Measurements from ENCODE around the gene GAL3ST1.
A peak's percentile ranks its signal among the peaks of the same experiment; 100 is the strongest.
"Not testable (repeated sequence)": the region's sequence is repeated elsewhere in the genome, so short reads cannot be mapped to it uniquely, and the experiment has no call there.

Gene GAL3ST1

DNA sequence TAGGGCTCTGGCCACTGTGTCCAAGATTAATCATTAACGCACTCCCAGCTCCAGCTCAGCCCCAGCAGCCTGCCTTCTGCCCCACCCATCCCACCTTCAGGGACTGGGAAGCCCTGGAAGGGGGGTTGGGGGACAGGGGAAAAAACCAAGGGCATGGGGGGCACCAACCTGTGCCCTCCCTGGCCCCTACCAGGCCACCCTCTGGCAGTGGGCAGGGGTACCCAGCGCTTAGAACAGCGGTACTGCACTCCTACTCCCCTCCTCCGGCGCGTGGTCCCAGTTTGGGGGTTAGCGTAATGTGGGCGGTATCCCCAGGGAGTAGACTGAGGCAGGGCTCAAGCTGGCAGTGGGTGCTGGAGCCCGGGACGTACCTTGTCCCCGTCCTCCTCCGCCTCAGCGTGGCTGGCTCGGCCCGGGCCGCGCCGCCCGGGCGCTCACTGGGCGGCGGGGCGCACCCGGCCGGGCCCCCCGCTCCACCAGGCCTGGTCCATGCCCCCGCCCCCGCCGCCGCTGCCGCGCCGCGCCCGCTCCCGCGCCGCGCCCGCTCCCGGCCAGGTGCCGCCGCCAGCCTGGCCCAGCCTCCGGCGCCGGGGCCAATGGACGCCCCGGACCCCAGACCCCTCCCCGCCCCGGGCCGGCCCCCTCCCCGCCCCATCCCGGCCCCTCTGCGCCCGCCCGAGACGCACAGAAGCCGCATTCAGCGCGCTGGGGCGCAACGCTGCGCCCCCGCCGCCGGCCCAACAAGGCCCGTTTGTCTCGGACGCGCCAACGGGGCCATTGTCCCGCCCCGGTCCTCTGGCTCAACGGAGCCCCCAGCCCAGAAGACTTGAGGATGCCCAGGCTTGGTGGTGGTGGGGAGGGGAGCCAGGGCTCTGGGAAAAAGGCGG is at the start of gene GAL3ST1:
Gene GAL3ST1, minus strand, starts transcription at position 571 of the 887 bp plus-strand sequence. CDS start 17,273 bp downstream, outside the sequence.
- no peak for DNase-seq (ENCODE audit: low read depth)

- DNase-seq (ENCODE audit: low read depth), result not testable (repeated sequence)
Observed at GRCh38 chr22:30619909-30620308, 45.4 kb upstream of the GAL3ST1 start.

DNA sequence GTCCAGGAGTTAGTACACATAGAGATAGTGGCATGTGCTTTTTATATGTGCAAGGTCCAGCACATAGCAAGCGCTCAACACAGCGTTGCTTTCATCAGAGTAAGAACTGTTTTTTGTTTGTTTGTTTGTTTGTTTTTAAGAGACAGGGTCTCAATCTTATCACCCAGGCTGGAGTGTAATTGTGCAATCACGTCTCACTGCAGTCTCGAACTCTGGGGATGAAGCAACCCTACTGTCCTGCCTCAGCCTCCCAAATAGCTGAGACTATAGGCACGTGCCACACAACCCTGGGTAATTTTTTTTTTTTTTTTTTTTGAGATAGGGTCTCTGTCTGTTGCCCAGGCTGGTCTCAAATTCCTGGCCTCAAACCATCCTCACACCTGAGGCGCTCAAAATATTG is 43.4 kb upstream of the GAL3ST1 start:
- DNase-seq (ENCODE audit: low read depth), result no peak

GRCh38 chr22:30615543-30615954 is 41.1 kb upstream of the GAL3ST1 start:
- DNase-seq (ENCODE audit: low read depth), result no peak

GRCh38 chr22:30614879-30615278 is 40.4 kb upstream of the GAL3ST1 start:
- no peak for DNase-seq (ENCODE audit: low read depth)

- no peak for DNase-seq (ENCODE audit: low read depth)
Observed at GRCh38 chr22:30614268-30614667, 39.8 kb upstream of the GAL3ST1 start.

- DNase-seq (ENCODE audit: low read depth), result no peak
Observed at GRCh38 chr22:30612789-30613188, 38.3 kb upstream of the GAL3ST1 start.

DNA sequence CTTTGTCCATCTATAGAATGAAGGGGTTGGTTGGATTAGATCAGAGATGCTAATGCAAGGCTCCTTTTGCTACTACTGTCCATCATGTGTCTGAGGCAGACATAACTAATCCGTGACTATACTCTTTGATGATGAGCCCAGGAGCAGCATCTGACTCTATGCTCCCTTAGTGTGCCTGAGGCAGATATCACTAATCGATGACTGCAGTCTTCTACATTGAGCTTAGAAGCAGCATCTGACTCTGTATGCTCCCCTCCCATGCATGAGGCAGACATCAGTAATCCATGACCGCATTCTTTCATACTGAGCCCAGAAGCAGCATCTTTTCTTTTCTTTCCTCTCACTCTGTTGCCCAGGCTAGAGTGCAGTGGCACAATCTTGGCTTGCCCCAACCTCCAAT is 36.7 kb upstream of the GAL3ST1 start:
- no peak for DNase-seq (ENCODE audit: low read depth)

GRCh38 chr22:30610299-30610698 is 35.8 kb upstream of the GAL3ST1 start:
- no peak for DNase-seq (ENCODE audit: low read depth)

GRCh38 chr22:30609260-30610185 is 35.1 kb upstream of the GAL3ST1 start:
- DNase-seq (ENCODE audit: low read depth), result no peak

- no peak for DNase-seq (ENCODE audit: low read depth)
Observed at GRCh38 chr22:30607939-30608338, 33.5 kb upstream of the GAL3ST1 start.

- no peak for DNase-seq (ENCODE audit: low read depth)
Observed at GRCh38 chr22:30607300-30607930, 33.0 kb upstream of the GAL3ST1 start.

DNA sequence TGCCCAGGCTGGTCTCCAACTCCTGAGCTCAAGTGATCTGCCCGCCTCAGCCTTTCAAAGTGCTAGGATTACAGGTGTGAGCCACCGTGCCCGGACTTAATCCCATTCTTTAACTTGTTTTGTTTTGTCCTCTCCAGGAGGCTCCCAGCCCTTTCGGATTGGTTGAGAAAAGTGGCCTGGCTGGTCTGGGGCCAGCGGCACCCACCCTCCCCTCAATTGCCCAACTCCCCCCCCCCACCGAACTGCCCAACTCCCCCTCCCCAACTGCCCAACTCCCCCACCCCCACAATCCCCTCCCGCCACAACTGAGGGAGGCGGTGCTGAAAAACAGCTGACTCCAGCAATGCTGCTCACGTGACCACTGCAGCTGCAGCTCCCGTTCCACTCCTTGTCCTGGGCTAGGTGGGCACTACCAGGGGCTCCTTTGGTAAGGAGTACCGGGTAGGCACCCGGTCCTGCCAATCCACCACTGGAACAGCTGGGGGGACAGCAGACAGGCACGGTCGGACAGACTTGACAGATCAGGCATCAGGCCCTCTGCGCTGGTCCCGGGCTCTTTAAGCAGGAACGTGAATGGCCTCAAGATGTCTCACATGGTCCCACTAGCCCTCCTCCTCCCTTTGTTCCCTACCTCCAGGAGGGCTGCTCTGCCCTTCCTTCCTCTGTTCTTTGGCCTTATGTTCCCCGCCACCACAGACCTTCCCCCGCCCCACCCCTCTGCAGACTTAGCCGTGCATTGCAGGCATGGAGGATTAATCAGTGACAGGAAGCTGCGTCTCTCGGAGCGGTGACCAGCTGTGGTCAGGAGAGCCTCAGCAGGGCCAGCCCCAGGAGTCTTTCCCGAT is 32.2 kb upstream of the GAL3ST1 start, which contains the start of gene TCN2:
Gene TCN2, plus strand, starts transcription at position 720 of the 845 bp plus-strand sequence. CDS start 158 bp downstream, outside the sequence.
- DNase-seq (ENCODE audit: low read depth), result peak; percentile 32

- DNase-seq (ENCODE audit: low read depth), result peak; percentile 34
Observed at GRCh38 chr22:30605449-30606110, 31.1 kb upstream of the GAL3ST1 start.

GRCh38 chr22:30604723-30605122 is 30.3 kb upstream of the GAL3ST1 start:
- DNase-seq (ENCODE audit: low read depth), result no peak

DNA sequence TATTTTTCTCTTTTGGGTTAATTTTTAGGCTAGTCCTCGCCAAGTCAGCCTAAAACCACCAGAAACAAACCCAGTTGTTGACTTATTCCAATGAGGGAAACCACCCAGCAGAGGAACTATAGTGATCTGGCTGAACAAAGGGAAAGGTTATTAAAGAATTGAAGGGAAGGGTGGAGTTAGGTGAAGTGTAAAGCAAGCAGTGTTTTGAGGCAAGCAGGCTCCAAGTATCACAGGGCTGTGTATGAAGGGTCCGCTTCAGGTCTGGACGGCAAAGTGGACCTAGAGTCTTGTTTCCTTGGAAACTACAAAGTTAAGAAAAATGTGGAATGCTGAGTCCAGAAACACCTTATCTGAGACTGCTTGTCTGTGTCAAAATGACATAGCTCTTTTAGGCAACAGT is 29.3 kb upstream of the GAL3ST1 start:
- DNase-seq (ENCODE audit: low read depth), result no peak

DNA sequence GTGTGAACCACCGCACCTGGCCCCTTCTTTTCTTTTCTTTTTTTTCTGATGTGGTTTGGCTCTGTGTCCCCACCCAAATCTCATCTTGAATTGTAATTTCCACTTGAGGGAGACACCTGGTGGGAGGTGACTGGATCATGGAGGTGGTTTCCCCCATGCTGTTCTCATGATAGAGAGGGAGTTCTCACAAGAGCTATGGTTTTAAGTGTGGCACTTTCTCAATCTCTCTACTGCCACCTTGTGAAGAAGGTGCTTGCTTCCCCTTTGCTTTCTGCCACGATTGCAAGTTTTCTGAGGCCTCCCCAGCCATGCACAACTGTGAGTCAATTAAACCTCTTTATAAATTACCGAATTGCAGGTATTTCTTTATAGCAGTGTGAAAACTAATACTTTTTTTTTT is 27.6 kb upstream of the GAL3ST1 start:
- no peak for DNase-seq (ENCODE audit: low read depth)

- DNase-seq (ENCODE audit: low read depth), result no peak
Observed at GRCh38 chr22:30601464-30601863, 27.0 kb upstream of the GAL3ST1 start.

- no peak for DNase-seq (ENCODE audit: low read depth)
Observed at GRCh38 chr22:30600921-30601320, 26.5 kb upstream of the GAL3ST1 start.

- no peak for DNase-seq (ENCODE audit: low read depth)
Observed at GRCh38 chr22:30598986-30599385, 24.5 kb upstream of the GAL3ST1 start.

GRCh38 chr22:30596886-30597285 is 22.4 kb upstream of the GAL3ST1 start:
- no peak for DNase-seq (ENCODE audit: low read depth)
